Hepatocyte (in vitro differentiated cells): ENCODE results near the gene CNTNAP3B.
"Not testable (repeated sequence)": the region's sequence is repeated elsewhere in the genome, so short reads cannot be mapped to it uniquely, and the experiment has no call there.

ENCODE experiments used
- CTCF ChIP-seq: fragments of 200-600 bp; sonication (generic); IDR thresholded peaks from 2 replicates; pipeline ENCODE4 v1.5.1; 2016; ENCODE audit warnings: antibody characterized with exemption, mild to moderate bottlenecking; ENCODE audit not compliant: poor library complexity
- EZH2 ChIP-seq: fragments of 200-600 bp; sonication (generic); IDR thresholded peaks from 2 replicates; pipeline ENCODE4 v1.6.1; 2016; ENCODE audit warnings: antibody characterized with exemption, mild to moderate bottlenecking, borderline replicate concordance

GRCh38 chr9:41929172-41929571 lies 200.1 kb downstream of the CNTNAP3B start:
- TF ChIP-seq EZH2, CTCF: not testable (repeated sequence)
